ENCODE results near the gene OR6P1. TPM values are rescaled to one million over a fixed set of nuclear protein-coding genes. Genes with fewer than 3 reads are reported as not detected.

The OR6P1 gene
- total RNA-seq, 2 experiments from 2014 or later: not detected

DNA sequence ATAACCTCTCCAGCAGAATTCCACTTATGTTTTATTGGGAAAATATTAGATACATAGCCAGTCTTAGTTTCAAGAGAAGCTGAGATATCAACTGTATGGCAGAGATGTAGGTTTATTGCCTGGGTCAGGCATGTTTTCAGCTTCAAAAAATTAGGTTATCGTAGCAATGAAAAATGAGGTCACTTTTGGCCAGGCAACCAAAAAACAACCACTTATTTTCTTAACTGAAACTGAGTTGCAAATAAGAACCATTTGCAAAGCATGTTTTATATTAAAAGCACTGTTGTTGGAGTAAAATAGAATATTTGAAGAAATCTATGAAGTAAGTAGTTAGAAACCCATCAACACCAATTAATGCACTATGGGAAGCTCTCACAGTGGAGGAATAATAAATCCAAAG lies 10.7 kb downstream of the OR6P1 start:
- CTCF ChIA-PET: no interaction called here
- intact Hi-C loops (cut with micrococcal nuclease): no loop called here
- no peaks in the 10 kb centered on the region for H3K36me3 Mint-ChIP-seq (ENCODE audit: low read depth)

DNA sequence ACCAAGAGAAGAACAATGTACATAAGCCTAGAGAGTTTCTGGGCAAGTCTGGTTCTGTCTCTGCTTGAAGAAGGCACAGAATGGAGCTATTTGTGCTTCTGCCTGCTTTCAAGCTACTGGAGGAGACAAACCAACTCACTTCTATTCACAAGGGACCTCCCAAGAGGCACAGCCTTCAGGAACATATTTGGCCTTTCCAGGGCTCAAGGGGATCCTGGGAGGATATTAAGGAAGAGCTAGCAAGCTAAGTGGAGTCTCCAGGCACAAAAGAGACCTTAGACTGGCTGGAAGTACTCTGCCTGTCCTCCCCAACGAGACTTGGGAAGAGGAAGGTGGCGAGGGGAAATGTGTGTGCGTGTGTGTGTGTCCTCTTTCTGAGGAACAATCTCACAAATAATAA lies 16.0 kb downstream of the OR6P1 start, which contains the start of gene OR6Y1:
OR6Y1 (minus strand) TSS at position 54 of the 400 bp plus-strand sequence. CDS start 6,300 bp downstream, outside the sequence.
- no peaks in the 10 kb centered on the region for H3K9me3 Mint-ChIP-seq
- CTCF ChIA-PET: no interaction called here
- H3K4me1 Mint-ChIP-seq (ENCODE audit: low read depth): no peaks in the 10 kb centered on the region
- peaks cover 2% of the 10 kb centered on the region for H3K27me3 Mint-ChIP-seq (ENCODE audit: low read depth)
- no peak within 1 kb of the TSS for H3K27ac Mint-ChIP-seq
- intact Hi-C loops (cut with micrococcal nuclease): no loop called here
- no peaks in the 10 kb centered on the region for H3K36me3 Mint-ChIP-seq (ENCODE audit: low read depth)
- no peak for DNase-seq
- H3K4me3 Mint-ChIP-seq: no peak within 1 kb of the TSS

More for the DNA sequence above, 10.7 kb downstream of the OR6P1 start:
- no peak for DNase-seq
- H3K4me3 Mint-ChIP-seq: no peak overlapping the region
- H3K4me1 Mint-ChIP-seq (ENCODE audit: low read depth): no peaks in the 10 kb centered on the region
- H3K27ac Mint-ChIP-seq: no peak overlapping the region
- peaks cover 13% of the 10 kb centered on the region for H3K27me3 Mint-ChIP-seq (ENCODE audit: low read depth)
- no peaks in the 10 kb centered on the region for H3K9me3 Mint-ChIP-seq

DNA sequence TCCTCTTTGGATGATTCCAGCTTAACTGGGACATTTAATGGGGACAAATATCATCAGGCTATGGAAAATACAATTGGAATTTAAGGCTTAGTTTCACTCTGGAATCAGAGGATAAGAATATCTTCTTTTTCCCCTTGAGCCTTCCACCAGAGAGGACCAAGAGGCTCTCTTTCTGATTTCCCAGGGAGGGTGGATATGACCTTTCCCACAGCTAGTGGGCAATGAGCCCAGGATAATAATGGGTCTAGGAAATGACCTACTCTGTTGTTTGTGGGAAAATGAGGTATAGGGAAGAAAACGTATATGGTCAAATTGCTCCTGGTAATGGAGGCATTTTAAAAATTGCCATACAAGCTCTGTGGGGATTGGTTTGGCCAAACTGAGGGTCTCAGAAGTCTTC lies 18.1 kb downstream of the OR6P1 start:
- H3K9me3 Mint-ChIP-seq: no peaks in the 10 kb centered on the region
- H3K4me1 Mint-ChIP-seq (ENCODE audit: low read depth): no peaks in the 10 kb centered on the region
- H3K4me3 Mint-ChIP-seq: no peak overlapping the region
- DNase-seq: no peak
- peaks cover 12% of the 10 kb centered on the region for H3K27me3 Mint-ChIP-seq (ENCODE audit: low read depth)
- no peak overlapping the region for H3K27ac Mint-ChIP-seq
- intact Hi-C loops (cut with micrococcal nuclease): no loop called here
- H3K36me3 Mint-ChIP-seq (ENCODE audit: low read depth): no peaks in the 10 kb centered on the region
- CTCF ChIA-PET: no interaction called here

- CTCF ChIA-PET: no interaction called here
- H3K36me3 Mint-ChIP-seq (ENCODE audit: low read depth): no peaks in the 10 kb centered on the region
- H3K4me1 Mint-ChIP-seq (ENCODE audit: low read depth): no peaks in the 10 kb centered on the region
- no peak overlapping the region for H3K27ac Mint-ChIP-seq
- no peak overlapping the region for H3K4me3 Mint-ChIP-seq
- no peaks in the 10 kb centered on the region for H3K9me3 Mint-ChIP-seq
- intact Hi-C loops (cut with micrococcal nuclease): no loop called here
- DNase-seq: no peak
- H3K27me3 Mint-ChIP-seq (ENCODE audit: low read depth): peaks cover 20% of the 10 kb centered on the region
Measured at GRCh38 chr1:158547533-158547932, 22.8 kb downstream of the OR6P1 start.

GRCh38 chr1:158537609-158538008 lies 32.8 kb downstream of the OR6P1 start:
- H3K4me1 Mint-ChIP-seq (ENCODE audit: low read depth): no peaks in the 10 kb centered on the region
- no peak overlapping the region for H3K27ac Mint-ChIP-seq
- no peaks in the 10 kb centered on the region for H3K9me3 Mint-ChIP-seq
- intact Hi-C loops (cut with micrococcal nuclease): no loop called here
- H3K4me3 Mint-ChIP-seq: no peak overlapping the region
- CTCF ChIA-PET: interaction anchor here (1.3 kb wide), 1 partner anchor 34 kb away, joined by 3 read pairs; no protein-coding TSS in a partner anchor
- no peak for DNase-seq
- H3K36me3 Mint-ChIP-seq (ENCODE audit: low read depth): no peaks in the 10 kb centered on the region
- peaks cover 5% of the 10 kb centered on the region for H3K27me3 Mint-ChIP-seq (ENCODE audit: low read depth)

GRCh38 chr1:158534496-158534895 lies 35.9 kb downstream of the OR6P1 start:
- no peaks in the 10 kb centered on the region for H3K36me3 Mint-ChIP-seq (ENCODE audit: low read depth)
- H3K4me1 Mint-ChIP-seq (ENCODE audit: low read depth): no peaks in the 10 kb centered on the region
- H3K27ac Mint-ChIP-seq: no peak overlapping the region
- CTCF ChIA-PET: no interaction called here
- H3K9me3 Mint-ChIP-seq: no peaks in the 10 kb centered on the region
- no peak for DNase-seq
- peaks cover 19% of the 10 kb centered on the region for H3K27me3 Mint-ChIP-seq (ENCODE audit: low read depth)
- H3K4me3 Mint-ChIP-seq: no peak overlapping the region
- intact Hi-C loops (cut with micrococcal nuclease): no loop called here

- intact Hi-C loops (cut with micrococcal nuclease): loop anchor here (1.0 to 5.0 kb wide), 3 partner anchors 281 to 545 kb away; no protein-coding TSS in a partner anchor
- no peak overlapping the region for H3K4me3 Mint-ChIP-seq
- CTCF ChIA-PET: interaction anchor here (0.7 to 1.2 kb wide), 7 partner anchors 23 to 554 kb away, joined by 3 to 6 read pairs (median 4); no protein-coding TSS in a partner anchor
Measured at GRCh38 chr1:158527190-158527815, 43.1 kb downstream of the OR6P1 start.

GRCh38 chr1:158521666-158522058 lies 48.7 kb downstream of the OR6P1 start:
- DNase-seq: no peak
- H3K27me3 Mint-ChIP-seq (ENCODE audit: low read depth): peaks cover 30% of the 10 kb centered on the region
- intact Hi-C loops (cut with micrococcal nuclease): no loop called here
- H3K9me3 Mint-ChIP-seq: no peaks in the 10 kb centered on the region
- CTCF ChIA-PET: interaction anchor here (0.7 to 1.4 kb wide), 3 partner anchors 42 to 693 kb away, joined by 3 to 4 read pairs (median 3); no protein-coding TSS in a partner anchor
- no peak overlapping the region for H3K4me3 Mint-ChIP-seq
- H3K36me3 Mint-ChIP-seq (ENCODE audit: low read depth): no peaks in the 10 kb centered on the region
- no peak overlapping the region for H3K27ac Mint-ChIP-seq
- H3K4me1 Mint-ChIP-seq (ENCODE audit: low read depth): peaks cover 2% of the 10 kb centered on the region

More at GRCh38 chr1:158527190-158527815, 43.1 kb downstream of the OR6P1 start:
- Mint-ChIP-seq H3K36me3 (ENCODE audit: low read depth) (no peaks in the 10 kb centered on the region), H3K9me3 (no peaks in the 10 kb centered on the region), H3K4me1 (ENCODE audit: low read depth) (no peaks in the 10 kb centered on the region), H3K27ac (no peak overlapping the region), H3K27me3 (ENCODE audit: low read depth) (peaks cover 31% of the 10 kb centered on the region)
- DNase-seq: no peak

DNA sequence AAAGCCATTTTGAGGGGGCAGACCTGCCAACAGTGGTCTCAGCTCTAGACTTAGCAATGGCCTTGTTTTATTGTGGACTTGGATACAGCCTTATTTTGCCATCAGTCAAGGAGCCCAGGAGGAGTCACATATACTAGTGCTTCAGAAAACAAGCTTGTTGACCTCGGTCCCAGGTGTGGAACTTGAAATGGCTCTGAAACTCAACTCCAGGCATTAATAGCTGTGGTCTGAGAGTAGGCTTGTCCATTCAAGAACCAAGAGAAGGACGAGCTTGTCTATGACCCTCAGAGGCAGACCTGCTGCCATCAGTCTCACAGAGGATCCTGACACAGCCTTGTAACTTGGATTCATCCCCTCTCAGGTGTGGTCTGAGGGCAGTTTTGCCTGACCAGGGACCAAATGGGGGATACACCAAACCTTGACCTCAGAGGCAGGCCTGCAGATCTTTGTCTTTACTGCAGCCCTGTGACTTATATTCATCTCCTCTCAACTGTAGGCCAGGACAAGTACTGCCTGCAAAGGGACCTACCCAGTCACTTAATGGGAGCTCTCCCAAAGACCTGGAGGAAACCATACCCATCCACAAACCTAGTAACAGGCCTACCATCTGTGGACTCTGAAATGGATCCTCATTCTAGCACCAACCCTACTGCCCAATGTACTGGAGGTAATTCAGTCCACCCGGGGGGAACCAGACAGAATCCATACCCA lies 49.3 kb downstream of the OR6P1 start:
- Mint-ChIP-seq H3K27me3 (ENCODE audit: low read depth) (peaks cover 30% of the 10 kb centered on the region), H3K36me3 (ENCODE audit: low read depth) (no peaks in the 10 kb centered on the region), H3K4me1 (ENCODE audit: low read depth) (peaks cover 5% of the 10 kb centered on the region), H3K9me3 (no peaks in the 10 kb centered on the region), H3K27ac (no peak overlapping the region), H3K4me3 (no peak overlapping the region)
- DNase-seq: no peak
- intact Hi-C loops (cut with micrococcal nuclease): no loop called here
- CTCF ChIA-PET: interaction anchor here (0.6 to 1.4 kb wide), 3 partner anchors 12 to 317 kb away, joined by 3 to 4 read pairs (median 3); no protein-coding TSS in a partner anchor

DNA sequence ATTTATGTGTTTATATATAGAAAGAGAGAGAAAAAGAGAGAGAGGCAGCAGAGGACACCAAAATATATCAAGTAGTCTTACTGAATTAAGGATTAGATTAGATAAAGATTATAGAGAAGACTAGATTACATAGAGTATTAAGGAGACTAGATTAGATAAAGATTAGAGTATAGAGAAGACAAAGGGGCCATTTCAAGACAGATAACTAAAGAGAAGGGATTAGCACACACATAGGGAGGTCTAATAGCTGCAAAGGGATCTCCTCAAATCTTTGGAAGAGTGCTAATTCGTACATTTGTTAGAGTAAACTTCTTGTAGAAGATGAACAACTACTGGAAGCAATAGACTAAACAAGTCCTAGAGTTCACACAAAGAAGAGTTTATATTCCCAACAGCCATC lies 50.4 kb downstream of the OR6P1 start:
- intact Hi-C loops (cut with micrococcal nuclease): no loop called here
- Mint-ChIP-seq H3K27ac (no peak overlapping the region), H3K27me3 (ENCODE audit: low read depth) (peaks cover 30% of the 10 kb centered on the region), H3K4me3 (no peak overlapping the region), H3K4me1 (ENCODE audit: low read depth) (peaks cover 5% of the 10 kb centered on the region), H3K9me3 (no peaks in the 10 kb centered on the region), H3K36me3 (ENCODE audit: low read depth) (no peaks in the 10 kb centered on the region)
- no peak for DNase-seq
- CTCF ChIA-PET: no interaction called here

DNA sequence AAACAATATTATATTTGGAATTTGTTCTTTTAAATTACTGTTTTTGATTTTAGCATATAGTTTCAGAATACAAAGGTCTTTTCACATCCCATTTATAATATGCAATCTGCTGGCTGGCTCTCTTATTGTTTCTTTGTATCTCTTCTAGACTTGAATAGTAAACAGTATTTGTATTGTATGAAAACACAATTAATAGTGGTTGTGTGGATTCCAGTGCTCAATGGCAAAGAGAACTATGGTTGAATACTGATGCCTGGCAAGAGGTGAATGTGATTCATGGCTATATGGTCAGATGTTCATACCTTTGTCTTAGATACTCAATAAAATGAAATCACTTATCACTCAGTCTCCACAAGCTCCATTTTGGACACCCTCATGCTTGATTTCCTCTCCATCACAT lies 53.4 kb downstream of the OR6P1 start:
- H3K27me3 Mint-ChIP-seq (ENCODE audit: low read depth): peaks cover 23% of the 10 kb centered on the region
- H3K4me3 Mint-ChIP-seq: no peak overlapping the region
- no peak for DNase-seq
- H3K27ac Mint-ChIP-seq: no peak overlapping the region
- intact Hi-C loops (cut with micrococcal nuclease): no loop called here
- peaks cover 5% of the 10 kb centered on the region for H3K4me1 Mint-ChIP-seq (ENCODE audit: low read depth)
- no peaks in the 10 kb centered on the region for H3K9me3 Mint-ChIP-seq
- CTCF ChIA-PET: no interaction called here
- H3K36me3 Mint-ChIP-seq (ENCODE audit: low read depth): no peaks in the 10 kb centered on the region

All from activated naive CD4-positive, alpha-beta T cell treated with anti-CD3 and anti-CD28 coated beads for 36 hours (primary cell).